ENCODE data around the gene SH3RF3. TPM values are rescaled to one million over a fixed set of nuclear protein-coding genes. Genes with fewer than 3 reads are reported as not detected.

The SH3RF3 gene
- total RNA-seq, 1 donor from 2014 or later = under 0.01 TPM

DNA sequence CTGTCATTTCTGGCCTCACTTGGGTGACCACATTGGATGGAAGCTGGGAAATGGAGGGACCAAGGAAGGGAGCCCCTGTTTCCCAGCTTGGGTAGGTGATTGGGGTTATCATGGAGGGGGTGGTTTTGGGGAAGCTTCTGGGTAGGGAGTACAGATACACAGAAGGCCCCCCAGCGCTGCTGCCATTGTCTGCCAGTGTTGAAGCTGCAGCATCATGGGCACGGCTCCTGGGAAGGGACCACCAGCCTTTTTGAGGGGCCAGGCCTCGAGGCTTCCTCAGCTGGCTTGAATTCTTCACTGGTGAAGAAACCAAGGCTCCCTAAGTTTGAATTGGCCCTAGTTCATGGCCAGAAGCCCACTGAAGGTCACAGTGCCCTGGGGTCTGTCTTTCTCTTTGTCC is 25.2 kb downstream of the SH3RF3 start:
- Histone ChIP-seq H3K4me3 (ENCODE audit: low read depth, low read length) (no peak overlapping the region), H3K27me3 (ENCODE audit: control insufficient read depth, insufficient read depth, low read length) (peaks cover 4% of the 10 kb centered on the region), H3K36me3 (ENCODE audit: control insufficient read depth, insufficient read depth, low read length) (no peaks in the 10 kb centered on the region)
- FAIRE-seq = peak; percentile 18
- DNase-seq (ENCODE audit: low read depth) = no peak
- TF ChIP-seq, protein P1, sequence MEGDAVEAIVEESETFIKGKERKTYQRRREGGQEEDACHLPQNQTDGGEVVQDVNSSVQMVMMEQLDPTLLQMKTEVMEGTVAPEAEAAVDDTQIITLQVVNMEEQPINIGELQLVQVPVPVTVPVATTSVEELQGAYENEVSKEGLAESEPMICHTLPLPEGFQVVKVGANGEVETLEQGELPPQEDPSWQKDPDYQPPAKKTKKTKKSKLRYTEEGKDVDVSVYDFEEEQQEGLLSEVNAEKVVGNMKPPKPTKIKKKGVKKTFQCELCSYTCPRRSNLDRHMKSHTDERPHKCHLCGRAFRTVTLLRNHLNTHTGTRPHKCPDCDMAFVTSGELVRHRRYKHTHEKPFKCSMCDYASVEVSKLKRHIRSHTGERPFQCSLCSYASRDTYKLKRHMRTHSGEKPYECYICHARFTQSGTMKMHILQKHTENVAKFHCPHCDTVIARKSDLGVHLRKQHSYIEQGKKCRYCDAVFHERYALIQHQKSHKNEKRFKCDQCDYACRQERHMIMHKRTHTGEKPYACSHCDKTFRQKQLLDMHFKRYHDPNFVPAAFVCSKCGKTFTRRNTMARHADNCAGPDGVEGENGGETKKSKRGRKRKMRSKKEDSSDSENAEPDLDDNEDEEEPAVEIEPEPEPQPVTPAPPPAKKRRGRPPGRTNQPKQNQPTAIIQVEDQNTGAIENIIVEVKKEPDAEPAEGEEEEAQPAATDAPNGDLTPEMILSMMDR (IDR thresholded peaks at IDR 0.05; ENCODE audit: insufficient read depth, low read length, severe bottlenecking) = no peak

DNA sequence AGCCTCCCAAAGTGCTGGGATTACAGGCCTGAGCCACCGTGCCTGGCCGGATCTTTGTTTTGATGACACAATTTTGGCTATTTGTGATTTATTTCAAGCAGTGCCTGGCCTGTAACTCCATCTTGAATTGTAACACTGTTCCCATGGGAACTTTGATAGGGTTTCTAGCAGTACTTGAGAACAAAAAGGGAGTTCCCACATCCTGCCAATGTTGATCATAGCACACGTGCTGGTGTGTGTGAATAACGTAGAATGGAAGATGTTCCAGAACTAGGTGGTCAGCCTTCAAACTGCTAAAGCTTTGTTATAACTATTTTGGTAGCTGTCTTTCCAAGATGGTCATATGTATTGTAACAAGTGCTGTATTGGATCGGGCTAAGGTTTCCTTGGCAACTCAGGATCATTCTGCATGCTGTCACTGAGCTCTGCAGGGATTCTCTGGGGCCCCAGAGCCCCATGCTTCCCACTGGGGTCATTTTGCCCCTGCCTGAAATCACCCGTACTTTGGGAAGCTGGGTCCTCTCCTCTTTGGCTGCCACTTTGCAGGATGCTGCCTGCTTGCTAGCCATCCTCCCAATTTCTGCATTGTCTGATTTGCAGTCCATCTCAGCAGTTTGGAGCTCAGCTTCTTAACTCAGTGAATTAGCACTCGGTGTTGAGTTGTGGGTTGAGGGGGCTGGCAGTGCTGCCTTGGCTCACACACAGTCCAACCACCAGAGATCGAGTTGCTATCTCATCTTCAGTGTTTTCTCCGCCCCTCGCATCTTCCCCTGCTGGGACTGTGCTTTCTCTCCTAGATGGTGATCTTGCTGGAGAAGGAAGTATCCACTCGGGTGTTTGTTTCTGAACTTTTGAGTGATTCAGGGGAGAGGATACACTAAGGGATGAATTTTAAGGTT is 26.8 kb downstream of the SH3RF3 start:
- no peak for DNase-seq (ENCODE audit: low read depth)
- H3K27me3 ChIP-seq (ENCODE audit: control insufficient read depth, insufficient read depth, low read length) = peaks cover 5% of the 10 kb centered on the region
- no peaks in the 10 kb centered on the region for H3K36me3 ChIP-seq (ENCODE audit: control insufficient read depth, insufficient read depth, low read length)
- no peak for FAIRE-seq
- H3K4me3 ChIP-seq (ENCODE audit: low read depth, low read length) = no peak overlapping the region
- TF ChIP-seq, protein P1 (IDR thresholded peaks at IDR 0.05; ENCODE audit: insufficient read depth, low read length, severe bottlenecking) = no peak

DNA sequence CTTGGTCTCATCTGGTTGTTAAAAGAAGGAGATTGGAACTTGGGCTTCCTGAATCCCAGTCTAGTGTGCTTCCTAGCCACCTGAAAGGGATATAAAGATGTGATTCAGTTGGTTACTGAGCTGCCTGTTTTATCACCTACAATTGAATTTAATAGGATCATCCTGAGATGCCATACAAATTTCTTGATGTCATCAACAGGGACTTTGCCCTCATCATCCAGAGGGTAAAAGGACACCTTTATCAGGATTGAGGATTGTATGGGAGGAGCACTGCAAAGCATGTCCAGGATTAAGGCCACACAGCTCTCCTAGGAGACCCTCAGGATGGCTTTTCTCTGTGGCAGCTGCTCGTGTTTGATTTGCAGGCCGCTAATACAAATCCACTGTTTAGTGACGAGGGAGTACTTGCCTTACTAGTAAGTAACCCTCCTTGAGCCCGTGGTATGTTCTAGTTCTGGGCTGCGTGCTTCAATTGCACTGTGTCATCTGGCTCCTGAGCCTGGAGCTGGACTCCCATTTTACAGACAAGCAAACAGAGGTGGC is 28.6 kb downstream of the SH3RF3 start:
- Histone ChIP-seq H3K36me3 (ENCODE audit: control insufficient read depth, insufficient read depth, low read length) (no peaks in the 10 kb centered on the region), H3K27me3 (ENCODE audit: control insufficient read depth, insufficient read depth, low read length) (peaks cover 5% of the 10 kb centered on the region), H3K4me3 (ENCODE audit: low read depth, low read length) (no peak overlapping the region)
- TF ChIP-seq, protein P1 (IDR thresholded peaks at IDR 0.05; ENCODE audit: insufficient read depth, low read length, severe bottlenecking) = no peak
- DNase-seq (ENCODE audit: low read depth) = no peak
- FAIRE-seq = no peak

DNA sequence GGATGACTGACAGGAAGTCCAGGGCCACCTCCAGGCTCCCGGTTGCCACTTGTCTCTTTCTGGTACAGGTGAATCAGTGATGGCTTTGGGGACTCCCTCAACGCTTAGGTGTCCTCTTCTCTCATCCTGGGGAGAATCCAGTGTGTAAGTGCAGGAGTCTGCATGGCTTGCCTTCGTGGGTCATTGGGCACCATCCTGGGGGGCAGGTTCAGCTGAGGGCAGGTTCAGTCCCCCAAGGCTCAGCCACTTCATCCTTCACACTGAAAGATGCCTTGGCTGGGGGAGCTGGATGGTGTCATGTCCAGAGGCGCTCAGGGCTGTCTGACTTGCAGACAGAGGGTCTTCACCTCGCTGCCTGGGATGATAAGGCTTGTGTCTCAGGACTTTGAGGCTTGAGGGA is 29.2 kb downstream of the SH3RF3 start:
- no peak overlapping the region for H3K4me3 ChIP-seq (ENCODE audit: low read depth, low read length)
- FAIRE-seq (peak; percentile 64), DNase-seq (ENCODE audit: low read depth) (no peak)
- H3K27me3 ChIP-seq (ENCODE audit: control insufficient read depth, insufficient read depth, low read length) = peaks cover 5% of the 10 kb centered on the region
- H3K36me3 ChIP-seq (ENCODE audit: control insufficient read depth, insufficient read depth, low read length) = no peaks in the 10 kb centered on the region
- TF ChIP-seq, protein P1 (IDR thresholded peaks at IDR 0.05; ENCODE audit: insufficient read depth, low read length, severe bottlenecking) = no peak

DNA sequence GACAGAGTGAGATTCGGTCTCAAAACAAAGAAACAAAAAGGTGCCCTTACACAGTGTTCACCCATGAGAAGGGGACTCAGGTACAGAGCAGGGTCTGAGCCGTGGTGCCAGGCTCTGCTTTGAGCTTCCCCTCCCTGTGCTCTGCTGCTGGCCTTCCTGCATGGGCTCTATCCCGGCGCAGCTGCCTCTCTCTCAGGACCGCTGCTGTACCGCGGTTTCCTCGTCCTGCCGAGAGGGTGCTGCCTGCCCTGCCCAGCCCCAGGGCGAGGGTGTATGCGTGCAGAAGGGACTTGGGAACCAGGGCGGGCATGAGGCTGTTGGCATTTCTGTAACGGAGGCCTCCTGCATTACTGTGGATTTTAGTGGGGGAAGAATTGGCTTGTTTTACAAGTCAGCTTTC is 30.1 kb downstream of the SH3RF3 start:
- TF ChIP-seq, protein P1 (IDR thresholded peaks at IDR 0.05; ENCODE audit: insufficient read depth, low read length, severe bottlenecking) = no peak
- no peak for FAIRE-seq
- no peaks in the 10 kb centered on the region for H3K36me3 ChIP-seq (ENCODE audit: control insufficient read depth, insufficient read depth, low read length)
- no peak overlapping the region for H3K4me3 ChIP-seq (ENCODE audit: low read depth, low read length)
- no peak for DNase-seq (ENCODE audit: low read depth)
- H3K27me3 ChIP-seq (ENCODE audit: control insufficient read depth, insufficient read depth, low read length) = peaks cover 5% of the 10 kb centered on the region

All from bronchial epithelial cell (primary cell).